ENCODE measurements around the gene LHX4.

The LHX4 gene

DNA sequence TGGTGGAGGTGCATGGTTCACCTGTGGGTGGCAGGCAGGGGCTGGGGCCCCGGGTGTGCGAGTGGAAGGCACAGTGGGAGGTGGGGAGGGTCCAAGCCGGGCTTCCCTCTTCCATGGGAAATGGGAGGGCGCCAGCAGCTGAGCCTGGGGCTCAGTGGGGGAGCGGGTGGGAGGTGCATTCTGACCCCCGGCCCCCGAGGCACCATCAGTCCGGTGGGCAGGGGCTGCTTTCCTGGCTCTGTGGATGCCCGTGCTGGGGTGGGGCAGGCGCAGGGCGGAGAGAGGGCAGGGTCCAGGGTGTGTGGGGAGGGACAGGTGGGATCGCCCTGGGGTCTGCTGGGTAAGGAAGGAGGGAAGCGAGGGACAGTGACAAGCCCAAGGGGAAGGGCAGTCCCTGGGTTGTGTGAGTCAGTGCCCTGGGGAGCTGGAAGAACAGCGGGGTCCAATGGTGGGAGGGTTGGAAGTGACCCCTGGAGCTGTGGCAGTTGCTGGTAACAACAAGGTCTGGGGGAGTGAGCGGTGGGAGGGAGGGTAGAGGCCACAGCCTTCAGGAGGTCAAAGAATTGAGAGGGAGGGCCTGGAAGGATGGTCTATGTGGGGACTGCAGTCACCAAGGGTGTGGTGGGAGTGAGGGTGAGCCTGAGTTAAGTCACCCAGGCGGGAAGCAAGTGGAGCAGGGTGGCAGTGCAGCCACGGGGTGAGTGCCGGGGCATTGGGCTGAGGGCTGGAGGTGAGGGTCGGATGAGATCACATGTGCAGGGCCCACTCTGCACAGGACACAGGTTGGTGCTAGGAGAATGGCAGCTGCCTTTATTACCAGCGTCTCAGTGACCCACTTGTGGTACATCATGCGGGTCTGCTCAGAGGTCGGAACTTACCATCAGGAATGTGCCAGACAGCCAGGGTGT is 29.6 kb downstream of the LHX4 start:
- Histone ChIP-seq H3K27me3 (replicated peaks; ENCODE audit: control insufficient read depth, insufficient read depth, low read length) (peaks cover 2% of the 10 kb centered on the region; the same call in 1 of the 2 replicates), H3K4me3 (replicated peaks; ENCODE audit: low read depth, low read length) (no peak overlapping the region), H3K36me3 (ENCODE audit: control insufficient read depth, insufficient read depth, low read length) (no peaks in the 10 kb centered on the region)
- no peak for TF ChIP-seq CTCF (IDR thresholded peaks at IDR 0.05; ENCODE audit: insufficient read depth, low read length, poor library complexity, severe bottlenecking)
- no peak for DNase-seq (ENCODE audit: extremely low read depth, insufficient read length)

- Histone ChIP-seq H3K36me3 (ENCODE audit: control insufficient read depth, insufficient read depth, low read length) (no peaks in the 10 kb centered on the region), H3K27me3 (replicated peaks; ENCODE audit: control insufficient read depth, insufficient read depth, low read length) (peaks cover 2% of the 10 kb centered on the region; the same call in 1 of the 2 replicates), H3K4me3 (replicated peaks; ENCODE audit: low read depth, low read length) (no peak overlapping the region)
- DNase-seq (ENCODE audit: extremely low read depth, insufficient read length), result no peak
- TF ChIP-seq CTCF (IDR thresholded peaks at IDR 0.05; ENCODE audit: insufficient read depth, low read length, poor library complexity, severe bottlenecking), result no peak
Measured at GRCh38 chr1:180260541-180260940, 30.5 kb downstream of the LHX4 start.

DNA sequence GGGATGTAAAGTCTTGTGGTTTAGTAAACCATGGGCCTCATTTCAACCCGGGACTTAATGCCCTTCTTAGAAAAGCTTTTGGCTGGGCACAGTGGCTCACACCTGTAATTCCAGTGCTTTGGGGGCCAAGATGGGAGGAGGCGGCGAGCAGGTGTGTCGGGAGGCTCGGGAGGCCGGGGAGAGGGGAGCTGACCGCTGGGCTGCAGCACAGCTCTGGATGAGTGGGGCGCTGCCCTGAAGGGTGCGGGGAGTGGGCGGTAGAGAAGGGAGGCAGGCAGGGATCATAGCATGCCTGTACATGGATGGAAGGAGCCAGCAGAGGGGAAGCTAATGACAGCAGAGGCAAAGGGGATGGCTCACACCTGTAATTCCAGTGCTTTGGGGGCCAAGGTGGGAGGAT is 31.0 kb downstream of the LHX4 start:
- H3K4me3 ChIP-seq (replicated peaks; ENCODE audit: low read depth, low read length), result no peak overlapping the region
- no peak for TF ChIP-seq CTCF (IDR thresholded peaks at IDR 0.05; ENCODE audit: insufficient read depth, low read length, poor library complexity, severe bottlenecking)
- no peak for DNase-seq (ENCODE audit: extremely low read depth, insufficient read length)
- peaks cover 2% of the 10 kb centered on the region; the same call in 1 of the 2 replicates for H3K27me3 ChIP-seq (replicated peaks; ENCODE audit: control insufficient read depth, insufficient read depth, low read length)
- H3K36me3 ChIP-seq (ENCODE audit: control insufficient read depth, insufficient read depth, low read length), result no peaks in the 10 kb centered on the region

DNA sequence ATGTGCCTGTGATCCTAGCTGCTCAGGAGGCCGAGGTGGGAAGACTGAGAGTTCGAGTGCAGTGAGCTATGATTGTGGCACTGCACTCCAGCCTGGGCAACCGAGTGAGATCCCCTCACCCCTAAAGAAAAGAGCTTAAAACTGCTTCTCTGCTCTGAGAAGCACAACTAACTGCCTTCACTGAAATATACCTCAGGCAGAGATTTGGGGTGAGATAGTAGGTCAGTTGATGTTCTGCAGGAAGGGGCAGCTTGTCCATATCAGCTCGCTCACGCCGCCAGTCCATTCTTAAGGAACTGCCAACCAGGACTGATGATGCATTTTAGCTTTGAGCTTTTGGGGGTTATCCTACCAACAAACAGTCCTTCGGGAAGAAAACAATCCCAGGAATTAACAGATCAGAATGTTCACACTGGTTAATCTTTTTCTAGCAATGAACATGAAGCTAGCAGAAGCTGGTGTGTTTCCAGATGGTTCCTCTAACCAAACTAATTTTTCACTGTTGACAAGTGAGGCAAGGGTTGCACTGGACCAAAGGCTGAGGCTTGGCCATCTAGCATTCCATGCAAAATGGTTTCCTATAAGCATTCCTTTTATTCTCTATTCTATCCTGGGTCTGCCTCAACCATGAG is 31.6 kb downstream of the LHX4 start:
- no peak overlapping the region for H3K4me3 ChIP-seq (replicated peaks; ENCODE audit: low read depth, low read length)
- H3K27me3 ChIP-seq (replicated peaks; ENCODE audit: control insufficient read depth, insufficient read depth, low read length), result peaks cover 2% of the 10 kb centered on the region; the same call in 1 of the 2 replicates
- no peak for TF ChIP-seq CTCF (IDR thresholded peaks at IDR 0.05; ENCODE audit: insufficient read depth, low read length, poor library complexity, severe bottlenecking)
- DNase-seq (ENCODE audit: extremely low read depth, insufficient read length), result no peak
- no peaks in the 10 kb centered on the region for H3K36me3 ChIP-seq (ENCODE audit: control insufficient read depth, insufficient read depth, low read length)

DNA sequence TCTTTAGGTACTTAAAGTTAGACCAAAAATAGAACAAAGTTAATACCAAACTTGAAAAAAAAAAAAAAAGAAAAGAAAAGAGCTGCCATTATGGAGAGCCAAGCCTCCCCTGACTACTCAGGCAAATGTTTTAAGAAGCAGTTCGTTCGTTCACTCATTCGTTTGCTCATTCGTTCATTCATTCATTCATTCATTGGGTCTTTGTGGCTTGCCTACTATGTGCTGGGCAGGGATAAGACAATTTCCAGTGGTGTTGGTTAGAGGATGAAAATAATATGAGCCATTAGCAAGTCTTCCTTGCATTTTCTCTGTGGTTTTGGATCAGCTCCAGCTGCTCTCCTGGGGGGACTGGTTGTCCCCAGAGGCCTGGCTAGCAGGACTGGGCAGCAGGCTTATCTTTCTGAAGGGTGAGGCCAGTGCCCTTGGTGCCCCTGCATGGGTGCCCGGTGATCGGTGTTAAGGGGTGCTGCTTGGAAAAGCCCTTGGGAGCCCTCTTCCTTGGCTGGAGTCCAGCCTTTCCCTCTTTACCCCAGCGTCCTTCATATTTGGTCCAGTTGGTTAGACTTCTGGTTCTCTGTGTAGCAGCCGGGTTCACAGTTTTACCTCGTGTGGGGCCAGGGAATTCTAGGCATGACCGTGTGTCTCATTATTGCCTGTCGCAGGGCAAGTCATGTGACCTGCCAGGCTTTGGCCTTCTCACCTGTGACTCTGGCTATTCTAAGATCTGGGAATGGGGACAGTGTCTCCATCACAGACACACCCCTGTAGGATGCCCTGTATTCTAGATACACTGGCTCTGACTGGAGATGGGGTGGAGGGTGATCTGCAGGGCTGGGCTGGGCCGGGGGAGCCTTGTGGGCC is 32.8 kb downstream of the LHX4 start:
- no peak for DNase-seq (ENCODE audit: extremely low read depth, insufficient read length)
- Histone ChIP-seq H3K4me3 (replicated peaks; ENCODE audit: low read depth, low read length) (no peak overlapping the region), H3K36me3 (ENCODE audit: control insufficient read depth, insufficient read depth, low read length) (no peaks in the 10 kb centered on the region), H3K27me3 (replicated peaks; ENCODE audit: control insufficient read depth, insufficient read depth, low read length) (peaks cover 2% of the 10 kb centered on the region; the same call in 1 of the 2 replicates)
- no peak for TF ChIP-seq CTCF (IDR thresholded peaks at IDR 0.05; ENCODE audit: insufficient read depth, low read length, poor library complexity, severe bottlenecking)

Measured in GM06990 (cell line).